Stromal cell of bone marrow (primary cell): ENCODE measurements around the gene FANCF.

Experiments used
- DNase-seq: peaks from one replicate; pipeline ENCODE4 v3.0.0-alpha.2; 2012; ENCODE audit warnings: low read depth

The FANCF gene

DNA sequence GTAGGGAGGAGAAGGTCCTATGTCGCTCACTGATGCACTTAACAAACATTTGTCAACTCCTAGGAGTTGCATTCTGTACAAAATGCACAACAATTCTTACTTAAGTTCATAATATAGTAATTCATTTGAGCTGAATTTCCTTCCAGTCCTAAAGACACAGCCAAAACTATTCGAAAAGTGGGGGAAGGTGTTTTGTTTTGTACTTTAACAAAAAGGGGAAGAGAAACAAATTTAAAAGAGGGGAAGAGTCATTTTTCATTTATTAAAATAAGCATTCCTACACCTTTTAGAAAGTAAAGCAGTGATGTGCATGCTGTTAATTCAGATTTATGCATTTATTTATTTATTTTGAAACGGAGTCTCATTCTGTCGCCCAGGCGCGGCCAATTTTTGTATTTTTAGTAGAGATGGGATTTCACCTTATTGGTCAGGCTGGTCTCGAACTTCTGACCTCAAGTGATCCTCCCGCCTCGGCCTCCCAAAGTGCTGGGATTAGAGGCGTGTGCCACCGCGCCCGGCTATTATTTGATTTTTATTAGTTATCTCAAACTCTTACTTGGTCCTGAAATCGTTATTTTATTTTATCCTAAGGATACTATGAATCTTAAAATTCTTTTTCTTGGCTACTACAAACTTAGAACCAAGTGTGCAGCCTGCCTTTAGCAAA is 1.1 kb upstream of the FANCF start:
- no peak for DNase-seq

DNA sequence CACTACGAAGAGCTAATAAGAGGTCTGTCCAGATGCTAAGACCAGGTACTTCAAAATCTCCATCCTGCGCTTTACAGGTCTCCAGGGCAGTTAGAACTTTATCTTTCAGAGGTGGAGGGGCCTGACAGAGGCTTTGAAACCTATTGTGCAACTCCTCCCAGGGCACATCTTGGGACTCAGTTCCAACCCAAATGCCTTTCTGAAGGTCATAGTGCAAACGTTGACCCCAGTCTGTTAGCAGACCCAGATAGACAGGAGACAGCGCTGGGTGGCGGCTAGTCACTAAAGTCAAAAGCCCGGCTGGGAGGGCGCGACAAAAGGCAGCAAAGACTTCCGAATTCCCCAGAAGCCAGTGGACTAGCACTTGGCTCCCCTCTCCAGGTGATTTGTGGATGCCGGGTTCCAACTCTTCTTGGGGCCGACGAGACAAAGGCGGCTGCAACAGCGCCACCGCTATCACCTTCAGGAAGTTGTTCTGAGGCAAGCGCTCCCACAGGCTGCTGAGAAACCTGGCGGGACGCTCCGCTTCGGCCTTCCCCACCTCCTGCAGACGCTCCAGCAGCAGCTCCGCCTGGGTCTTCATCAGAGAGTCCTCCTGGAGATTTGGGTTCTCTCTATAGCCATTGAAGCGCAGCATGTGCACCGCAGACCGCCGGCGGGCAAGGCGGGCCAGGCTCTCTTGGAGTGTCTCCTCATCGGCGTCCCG is 728 bp downstream of the FANCF start:
- peak; percentile 18 for DNase-seq

DNA sequence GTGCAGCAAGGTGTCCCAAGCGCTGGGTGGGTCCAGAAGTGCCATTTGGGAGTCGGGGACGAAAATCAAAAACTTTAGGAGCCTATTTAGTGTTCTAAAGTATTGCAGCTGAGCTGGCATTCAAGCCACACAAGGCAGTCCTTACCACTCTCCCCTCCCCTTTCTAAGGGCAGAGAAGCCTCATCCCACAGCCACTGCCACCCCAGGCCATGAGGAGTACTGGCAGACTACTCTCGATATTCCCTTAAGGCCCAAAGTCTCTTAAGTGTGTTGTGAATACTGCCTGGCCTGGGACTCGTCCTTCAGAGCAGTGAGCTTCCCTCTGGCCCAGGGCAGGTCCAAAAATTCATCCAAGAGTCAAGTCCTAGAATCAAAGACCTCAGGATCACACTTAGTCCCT is 7.8 kb downstream of the FANCF start:
- DNase-seq: no peak

DNA sequence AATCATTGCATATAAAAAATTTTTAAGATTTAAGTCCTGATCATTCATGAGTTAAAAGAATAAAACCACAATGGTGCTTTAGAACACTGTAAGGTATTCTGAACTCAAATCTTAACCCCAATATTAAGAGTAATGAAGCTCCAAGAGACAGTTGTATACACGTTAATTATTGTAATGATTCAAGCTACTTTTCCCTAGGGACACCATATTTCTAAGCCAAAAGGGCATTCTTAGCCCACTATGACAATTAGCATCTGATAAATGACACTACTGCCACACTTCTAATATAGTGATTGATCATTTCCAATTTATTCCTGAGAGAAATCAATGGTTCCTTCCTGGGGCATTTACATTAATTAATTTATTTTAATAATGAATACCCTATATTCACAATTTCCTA is 21.7 kb downstream of the FANCF start:
- no peak for DNase-seq

DNA sequence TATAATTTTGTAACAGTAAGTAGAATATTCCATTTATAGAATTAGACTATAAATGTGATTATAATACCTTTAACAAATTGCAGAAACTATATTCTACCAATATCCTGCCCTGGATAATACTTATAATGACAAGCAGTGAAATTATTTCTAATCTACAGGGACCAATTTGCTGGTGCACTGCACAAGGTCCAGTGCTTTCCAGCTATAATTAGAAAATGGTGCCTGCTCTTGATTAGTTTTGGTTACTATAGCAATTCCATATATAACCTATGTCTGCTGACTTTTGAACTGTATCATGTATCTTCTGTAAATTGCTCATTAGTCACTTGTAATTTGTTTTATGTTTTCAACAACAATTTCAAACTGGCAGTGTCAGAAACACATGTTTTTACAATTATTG is 23.1 kb downstream of the FANCF start:
- no peak for DNase-seq

DNA sequence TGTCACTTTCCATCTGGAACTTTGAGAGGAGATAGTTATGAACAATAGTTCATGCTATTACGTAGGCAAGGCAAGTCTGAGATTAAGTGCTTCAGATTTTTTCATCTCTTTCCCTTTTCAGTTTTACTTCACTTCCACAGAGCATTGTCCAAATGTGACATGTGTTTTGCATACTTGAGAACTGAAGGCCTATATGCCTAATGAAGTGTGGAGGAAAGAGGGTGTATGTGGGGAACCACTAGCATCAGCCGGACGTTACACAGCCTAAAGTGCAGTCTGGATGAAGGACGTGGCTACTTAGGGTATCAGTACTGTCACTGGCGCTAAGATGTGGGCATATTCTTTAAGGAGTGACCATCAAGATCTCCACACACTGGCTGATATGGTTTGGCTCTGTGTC is 26.2 kb downstream of the FANCF start:
- no peak for DNase-seq

DNA sequence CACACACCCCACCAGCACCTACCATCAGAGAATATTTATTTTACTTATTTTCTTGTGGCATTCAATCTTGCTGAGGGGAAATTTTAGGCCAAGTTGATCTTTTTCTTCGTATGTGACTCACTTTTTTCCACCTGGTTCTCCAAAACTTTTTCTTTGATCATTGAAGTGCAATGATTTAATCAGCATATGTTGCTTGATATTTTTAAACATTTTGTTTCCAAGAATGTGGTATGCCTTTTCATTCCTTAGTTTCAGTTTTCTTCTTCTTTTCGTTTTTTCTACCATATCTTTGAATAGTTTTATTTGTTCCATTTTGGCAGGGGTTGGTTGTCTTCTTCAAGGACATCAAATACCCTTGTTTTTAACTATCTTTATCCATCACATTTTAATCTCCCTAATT is 28.6 kb downstream of the FANCF start:
- no peak for DNase-seq

DNA sequence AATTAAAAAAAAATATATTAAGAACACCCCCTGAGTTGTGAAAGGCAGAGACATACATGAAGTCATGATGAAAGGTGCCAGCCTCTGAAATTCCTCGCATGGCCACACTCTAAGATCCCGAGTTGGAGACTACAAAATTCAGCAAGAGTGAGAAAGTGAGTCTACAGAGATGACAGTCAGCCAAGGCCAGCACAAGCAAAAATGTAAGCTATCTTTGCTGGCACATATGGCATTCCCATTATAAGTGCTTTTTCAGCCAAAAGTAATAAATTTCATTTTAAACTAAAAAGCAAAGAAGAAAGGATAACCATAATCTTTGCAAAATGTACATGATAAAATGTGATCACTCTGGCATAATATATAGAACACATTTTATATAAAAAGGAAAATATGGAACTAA is 40.6 kb downstream of the FANCF start:
- DNase-seq: no peak

DNA sequence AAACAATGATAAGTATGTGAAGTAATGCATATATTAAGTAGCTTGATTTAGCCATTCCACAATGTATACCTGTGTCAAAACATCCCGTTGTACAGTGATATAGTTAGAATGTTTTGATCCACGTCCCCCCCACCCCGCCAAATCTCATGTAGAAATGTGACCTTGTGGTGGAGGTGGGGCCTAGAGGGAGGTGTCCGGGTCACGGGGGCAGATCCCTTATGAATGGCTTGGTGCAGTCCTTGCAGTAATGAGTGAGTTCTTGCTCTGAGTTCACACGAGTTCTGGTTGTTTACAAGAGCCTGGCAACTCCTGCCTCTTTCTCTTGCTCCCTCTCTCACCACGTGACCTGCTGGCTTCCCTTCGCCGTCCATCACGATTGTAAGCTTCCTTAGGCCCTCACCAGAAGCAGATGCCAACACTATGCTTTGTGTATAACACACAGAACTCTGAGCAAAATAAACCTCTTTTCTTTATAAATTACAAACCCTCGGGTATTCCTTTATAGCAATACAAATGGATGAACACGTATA is 41.6 kb downstream of the FANCF start:
- no peak for DNase-seq

DNA sequence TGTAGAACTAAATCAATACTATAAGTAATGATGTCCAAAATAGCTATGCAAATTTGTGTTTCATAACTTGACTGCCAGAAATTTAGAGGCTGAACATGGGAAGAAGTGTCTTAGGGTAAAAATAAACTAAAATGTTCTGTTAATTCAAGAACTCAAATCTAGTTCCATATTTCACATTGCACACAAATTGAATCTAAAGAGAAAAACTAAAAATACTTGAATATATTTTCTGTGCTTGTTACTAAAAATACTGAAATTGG is 43.5 kb downstream of the FANCF start:
- DNase-seq: no peak

DNA sequence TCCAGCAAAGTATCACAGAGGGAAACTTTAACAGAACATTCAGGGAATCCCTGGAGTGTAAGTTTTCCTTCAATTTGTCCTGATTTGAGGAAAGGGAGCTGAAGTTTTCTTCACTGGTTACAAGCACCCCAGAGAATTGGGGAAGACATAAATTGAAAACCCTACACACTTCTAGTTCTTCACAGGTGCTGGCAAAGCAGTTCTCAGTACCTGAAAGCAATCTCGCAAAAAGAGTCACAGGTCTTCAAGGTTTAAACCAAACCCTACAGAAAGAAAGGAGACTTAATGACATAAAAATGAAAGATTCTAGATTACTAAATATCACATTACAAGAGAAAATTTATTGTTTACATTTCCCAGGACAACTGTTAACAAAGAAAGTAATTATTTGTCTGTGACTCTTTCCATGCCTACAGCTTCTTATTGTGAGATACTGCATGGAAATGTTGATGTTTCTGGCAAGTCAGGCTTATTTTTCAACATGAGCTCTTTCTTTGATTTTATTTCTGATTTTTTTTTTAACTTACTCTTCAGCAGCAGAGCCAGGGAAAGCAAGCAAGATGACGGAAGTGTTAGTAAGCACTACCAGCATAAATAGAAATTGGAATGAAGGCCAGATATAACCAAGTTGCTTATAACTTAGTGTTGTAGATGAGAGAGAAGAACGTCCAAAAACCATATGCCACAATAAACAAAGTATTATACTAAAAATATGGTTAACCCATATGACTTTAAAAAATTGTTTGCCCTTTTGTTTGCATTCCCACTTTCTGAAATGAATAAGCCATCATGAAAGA is 44.1 kb downstream of the FANCF start:
- no peak for DNase-seq

DNA sequence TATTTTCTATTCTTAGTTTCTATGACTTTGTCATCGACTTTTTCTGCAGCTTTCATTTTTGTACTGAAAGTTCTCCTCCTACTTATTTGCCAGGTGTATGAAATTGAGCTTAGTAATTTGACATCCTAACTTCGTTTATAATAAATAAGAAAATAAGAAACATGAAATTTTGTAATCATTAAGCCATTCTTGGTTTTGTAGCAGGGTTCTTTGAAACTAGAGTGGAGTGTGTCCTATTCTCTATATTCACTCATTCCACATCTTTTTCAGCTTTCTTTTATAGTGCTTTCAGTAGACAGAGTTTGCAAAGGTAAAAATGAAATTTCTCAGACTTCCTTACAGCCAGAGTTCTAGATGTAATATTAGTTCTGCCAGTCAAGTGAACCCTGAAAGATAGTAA is 47.8 kb downstream of the FANCF start:
- DNase-seq: no peak
